HCT116 (cell line): ENCODE results near the gene TGFBI. TPM values are rescaled to one million over a fixed set of nuclear protein-coding genes. Genes with fewer than 3 reads are reported as not detected.

ENCODE experiments used
- ATAC-seq: fragments of 200-7000 bp; cut with Tn5 transposase; 2 replicates; pipeline ENCODE4 v1.9.1; 2020; ENCODE audit warnings: mild to moderate bottlenecking, moderate library complexity
- BruUV-seq: library from RNA; stranded (reverse); fragments of 400-500 nt; replicated peaks from 2 replicates; lab custom pipeline; 2021; lab: Mats Ljungman, UMichigan
- CTCF ChIA-PET: fragments of 300-600 bp; sonication (Branson Sonifier 250); formaldehyde crosslinking; loops from one replicate; lab custom pipeline; 2021; ENCODE audit warnings: antibody characterized with exemption; lab: Charles Lee
- POLR2A ChIA-PET: fragments of 300-600, 350-600 bp; sonication (Branson Sonifier 250); formaldehyde crosslinking; loops from one replicate; lab custom pipeline; 2021; ENCODE audit warnings: antibody characterized with exemption; lab: Charles Lee
- RAD21 ChIA-PET, 2 experiments: fragments of 300-600 bp; sonication (Branson Sonifier 250); formaldehyde crosslinking; loops; one replicate each; lab custom pipeline; 2023; ENCODE audit warnings: low total read pairs in 2 of 2; ENCODE audit not compliant: uncharacterized antibody in 2 of 2, unreplicated experiment in 2 of 2, low non-redundant PET in 1 of 2; lab: Charles Lee
- DNase-seq: peaks from one replicate; pipeline ENCODE4 v3.0.0-alpha.2; 2010; ENCODE audit warnings: low read depth, low spot score
- H2AFZ ChIP-seq: fragments of 200-600 bp; shearing (Covaris generic), sonication (generic); 2 replicates; pipeline ENCODE4 v1.6.1; 2017; ENCODE audit warnings: low read depth, mixed run types, mixed read lengths, antibody characterized with exemption, low read length; ENCODE audit not compliant: poor library complexity, severe bottlenecking
- H3K27ac ChIP-seq: 2 replicates; pipeline ENCODE4 v1.5.1; 2012; ENCODE audit warnings: low read depth, low read length
- H3K27me3 ChIP-seq: fragments of 200-600 bp; sonication (generic); 2 replicates; pipeline ENCODE4 v1.6.1; 2016; ENCODE audit warnings: mixed run types, low read length, mixed read lengths; ENCODE audit not compliant: insufficient read depth
- H3K36me3 ChIP-seq, 2 experiments: fragments of 200-500 bp in 1 of 2; fragments of 200-600 bp in 1 of 2; sonication (Bioruptor generic) in 1 of 2; sonication (generic) in 1 of 2; 2 replicates each; pipeline versions ENCODE4 v1.5.1 to v1.6.1; 2014 to 2016; ENCODE audit warnings: low read length in 2 of 2, inconsistent platforms in 1 of 2, mixed read lengths in 1 of 2, mixed run types in 1 of 2; ENCODE audit not compliant: insufficient read depth in 2 of 2, control insufficient read depth in 1 of 2
- H3K4me1 ChIP-seq, 2 experiments: fragments of 200-600 bp in 1 of 2; sonication (generic) in 1 of 2; 2 replicates each; pipeline versions ENCODE4 v1.5.1 to v1.6.1; 2012 to 2017; ENCODE audit warnings: low read length in 2 of 2, inconsistent platforms in 1 of 2, mild to moderate bottlenecking in 1 of 2, mixed read lengths in 1 of 2, mixed run types in 1 of 2, moderate library complexity in 1 of 2; ENCODE audit not compliant: insufficient read depth in 2 of 2, control insufficient read depth in 1 of 2
- H3K4me2 ChIP-seq: fragments of 200-600 bp; sonication (generic); 2 replicates; pipeline ENCODE4 v1.6.1; 2017; ENCODE audit warnings: mixed run types, low read length, mixed read lengths
- H3K4me3 ChIP-seq, 2 experiments: fragments of 200-600 bp in 1 of 2; sonication (generic) in 1 of 2; replicated peaks in 1 of 2; 2 replicates each; pipeline ENCODE4 v1.5.1; 2011 to 2016; ENCODE audit warnings: low read length in 2 of 2, control low read depth in 1 of 2, low read depth in 1 of 2, mild to moderate bottlenecking in 1 of 2, mixed read lengths in 1 of 2, mixed run types in 1 of 2
- H3K79me2 ChIP-seq: fragments of 200-600 bp; sonication (generic); 2 replicates; pipeline ENCODE4 v1.6.1; 2017; ENCODE audit warnings: mild to moderate bottlenecking, mixed run types, low read length, moderate library complexity, mixed read lengths; ENCODE audit not compliant: insufficient read depth
- H3K9ac ChIP-seq: fragments of 200-600 bp; sonication (generic); 2 replicates; pipeline ENCODE4 v1.6.1; 2016; ENCODE audit warnings: low read length, mixed read lengths
- H3K9me2 ChIP-seq: fragments of 200-600 bp; sonication (generic), shearing (Covaris generic); 2 replicates; pipeline ENCODE4 v1.6.1; 2017; ENCODE audit warnings: mixed run types, mild to moderate bottlenecking, moderate library complexity; ENCODE audit not compliant: insufficient read depth
- H3K9me3 ChIP-seq, 2 experiments: fragments of 200-500 bp in 1 of 2; fragments of 200-600 bp in 1 of 2; sonication (Bioruptor generic) in 1 of 2; sonication (generic) in 1 of 2; 2 replicates each; pipeline ENCODE4 v1.6.1; 2014 to 2017; ENCODE audit warnings: low read length in 2 of 2, mixed read lengths in 2 of 2, inconsistent platforms in 1 of 2, low read depth in 1 of 2, mild to moderate bottlenecking in 1 of 2, mixed run types in 1 of 2, moderate library complexity in 1 of 2; ENCODE audit not compliant: control insufficient read depth in 1 of 2, insufficient read depth in 1 of 2
- H4K20me1 ChIP-seq: fragments of 200-600 bp; sonication (generic), shearing (Covaris generic); 2 replicates; pipeline ENCODE4 v1.6.1; 2017; ENCODE audit warnings: mixed run types, mild to moderate bottlenecking, moderate library complexity; ENCODE audit not compliant: insufficient read depth
- EGR1 ChIP-seq: IDR thresholded peaks from 2 replicates; pipeline ENCODE4 v1.6.1; 2012; ENCODE audit warnings: low read depth
- ELF1 ChIP-seq: IDR thresholded peaks from 2 replicates; pipeline ENCODE4 v1.6.1; 2012; ENCODE audit warnings: low read depth, borderline replicate concordance
- EZH2 ChIP-seq: fragments of 200-600 bp; sonication (generic); IDR thresholded peaks from 2 replicates; pipeline ENCODE4 v1.6.1; 2017; ENCODE audit warnings: antibody characterized with exemption, mixed run types
- EZH2phosphoT487 ChIP-seq: fragments of 200-600 bp; IDR thresholded peaks from 2 replicates; pipeline ENCODE4 v1.6.1; 2018; ENCODE audit warnings: antibody characterized with exemption, borderline replicate concordance
- POLR2AphosphoS5 ChIP-seq: IDR thresholded peaks from 2 replicates; pipeline ENCODE4 v1.6.1; 2011; ENCODE audit warnings: mild to moderate bottlenecking, low read depth, low read length, moderate library complexity
- RAD21 ChIP-seq: IDR thresholded peaks from 2 replicates; pipeline ENCODE4 v1.6.1; 2012; ENCODE audit warnings: low read depth, mild to moderate bottlenecking
- SIN3A ChIP-seq: IDR thresholded peaks from 2 replicates; pipeline ENCODE4 v1.6.1; 2012; ENCODE audit warnings: low read depth
- YY1 ChIP-seq: IDR thresholded peaks from 2 replicates; pipeline ENCODE4 v1.6.1; 2011; ENCODE audit warnings: low read length, low read depth, moderate library complexity, mild to moderate bottlenecking; ENCODE audit not compliant: insufficient replicate concordance; ENCODE audit errors: extremely low read depth
- ZFX ChIP-seq: fragments of 450-650 bp; IDR thresholded peaks from 2 replicates; pipeline ENCODE4 v1.6.1; 2017
- ZNF274 ChIP-seq: fragments of 200-500 bp; sonication (Bioruptor generic); IDR thresholded peaks from 2 replicates; pipeline ENCODE4 v1.6.1; 2014; ENCODE audit warnings: mild to moderate bottlenecking, low read depth, low read length, inconsistent platforms
- intact Hi-C: fragments of 100-400 bp; cut with micrococcal nuclease; formaldehyde crosslinking; loops from 2 replicates; pipeline ENCODE4 v1.10.0; 2022
- total RNA-seq: library from RNA; stranded (reverse); gene quantifications from one replicate; pipeline ENCODE4 v1.2.1, GENCODE V29; 2021; ENCODE audit not compliant: unreplicated experiment
- TF ChIP-seq, protein P1 (sequence below): IDR thresholded peaks from 2 replicates; pipeline ENCODE4 v1.6.1; 2012; ENCODE audit warnings: low read depth
- TF ChIP-seq, protein P2 (sequence below), 3 experiments: fragments of 200-600 bp in 1 of 3; sonication (generic) in 1 of 3; IDR thresholded peaks in 2 of 3; conservative IDR thresholded peaks in 1 of 3; 2 replicates each; pipeline ENCODE4 v1.5.1; 2012 to 2017; ENCODE audit warnings: low read depth in 2 of 3, low read length in 2 of 3, antibody characterized with exemption in 1 of 3, borderline replicate concordance in 1 of 3, control low read depth in 1 of 3, mild to moderate bottlenecking in 1 of 3, mixed read lengths in 1 of 3, mixed run types in 1 of 3, moderate library complexity in 1 of 3; ENCODE audit not compliant: insufficient read depth in 1 of 3

TGFBI gene
- total RNA-seq, 1 experiment from 2014 or later, result 0.64 TPM

DNA sequence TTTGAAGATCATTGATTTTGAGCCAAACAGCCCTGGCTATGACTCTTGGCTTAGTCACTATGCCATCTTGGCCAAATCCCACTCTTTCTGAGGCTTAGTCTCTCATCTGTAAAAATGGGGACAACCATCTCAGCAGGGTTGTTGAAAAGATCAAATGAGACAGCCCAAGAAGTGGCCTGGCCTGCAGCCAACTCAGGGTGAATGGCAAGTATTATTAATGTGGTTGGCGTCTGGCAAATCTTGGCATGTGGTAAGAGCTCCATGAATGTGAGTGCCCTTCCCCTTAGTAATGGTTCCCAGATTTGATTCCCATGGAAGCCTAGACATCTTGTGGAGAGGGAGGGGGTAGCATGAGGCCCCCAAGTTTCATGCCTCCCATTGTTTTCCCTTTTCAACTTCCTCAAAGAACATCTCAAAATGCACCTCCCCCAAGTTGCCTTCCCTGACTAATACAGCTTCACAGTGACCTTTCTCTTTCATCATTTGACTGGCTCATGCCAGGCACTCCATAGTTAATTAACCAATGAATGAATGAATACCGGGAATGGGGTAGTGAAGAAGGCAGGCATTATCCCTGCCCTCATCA is 11.8 kb upstream of the TGFBI start (continued):
- TF ChIP-seq, protein P1, sequence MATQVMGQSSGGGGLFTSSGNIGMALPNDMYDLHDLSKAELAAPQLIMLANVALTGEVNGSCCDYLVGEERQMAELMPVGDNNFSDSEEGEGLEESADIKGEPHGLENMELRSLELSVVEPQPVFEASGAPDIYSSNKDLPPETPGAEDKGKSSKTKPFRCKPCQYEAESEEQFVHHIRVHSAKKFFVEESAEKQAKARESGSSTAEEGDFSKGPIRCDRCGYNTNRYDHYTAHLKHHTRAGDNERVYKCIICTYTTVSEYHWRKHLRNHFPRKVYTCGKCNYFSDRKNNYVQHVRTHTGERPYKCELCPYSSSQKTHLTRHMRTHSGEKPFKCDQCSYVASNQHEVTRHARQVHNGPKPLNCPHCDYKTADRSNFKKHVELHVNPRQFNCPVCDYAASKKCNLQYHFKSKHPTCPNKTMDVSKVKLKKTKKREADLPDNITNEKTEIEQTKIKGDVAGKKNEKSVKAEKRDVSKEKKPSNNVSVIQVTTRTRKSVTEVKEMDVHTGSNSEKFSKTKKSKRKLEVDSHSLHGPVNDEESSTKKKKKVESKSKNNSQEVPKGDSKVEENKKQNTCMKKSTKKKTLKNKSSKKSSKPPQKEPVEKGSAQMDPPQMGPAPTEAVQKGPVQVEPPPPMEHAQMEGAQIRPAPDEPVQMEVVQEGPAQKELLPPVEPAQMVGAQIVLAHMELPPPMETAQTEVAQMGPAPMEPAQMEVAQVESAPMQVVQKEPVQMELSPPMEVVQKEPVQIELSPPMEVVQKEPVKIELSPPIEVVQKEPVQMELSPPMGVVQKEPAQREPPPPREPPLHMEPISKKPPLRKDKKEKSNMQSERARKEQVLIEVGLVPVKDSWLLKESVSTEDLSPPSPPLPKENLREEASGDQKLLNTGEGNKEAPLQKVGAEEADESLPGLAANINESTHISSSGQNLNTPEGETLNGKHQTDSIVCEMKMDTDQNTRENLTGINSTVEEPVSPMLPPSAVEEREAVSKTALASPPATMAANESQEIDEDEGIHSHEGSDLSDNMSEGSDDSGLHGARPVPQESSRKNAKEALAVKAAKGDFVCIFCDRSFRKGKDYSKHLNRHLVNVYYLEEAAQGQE, result no peak
- TF ChIP-seq YY1, result peak; percentile 51
- no peak for TF ChIP-seq ZFX

DNA sequence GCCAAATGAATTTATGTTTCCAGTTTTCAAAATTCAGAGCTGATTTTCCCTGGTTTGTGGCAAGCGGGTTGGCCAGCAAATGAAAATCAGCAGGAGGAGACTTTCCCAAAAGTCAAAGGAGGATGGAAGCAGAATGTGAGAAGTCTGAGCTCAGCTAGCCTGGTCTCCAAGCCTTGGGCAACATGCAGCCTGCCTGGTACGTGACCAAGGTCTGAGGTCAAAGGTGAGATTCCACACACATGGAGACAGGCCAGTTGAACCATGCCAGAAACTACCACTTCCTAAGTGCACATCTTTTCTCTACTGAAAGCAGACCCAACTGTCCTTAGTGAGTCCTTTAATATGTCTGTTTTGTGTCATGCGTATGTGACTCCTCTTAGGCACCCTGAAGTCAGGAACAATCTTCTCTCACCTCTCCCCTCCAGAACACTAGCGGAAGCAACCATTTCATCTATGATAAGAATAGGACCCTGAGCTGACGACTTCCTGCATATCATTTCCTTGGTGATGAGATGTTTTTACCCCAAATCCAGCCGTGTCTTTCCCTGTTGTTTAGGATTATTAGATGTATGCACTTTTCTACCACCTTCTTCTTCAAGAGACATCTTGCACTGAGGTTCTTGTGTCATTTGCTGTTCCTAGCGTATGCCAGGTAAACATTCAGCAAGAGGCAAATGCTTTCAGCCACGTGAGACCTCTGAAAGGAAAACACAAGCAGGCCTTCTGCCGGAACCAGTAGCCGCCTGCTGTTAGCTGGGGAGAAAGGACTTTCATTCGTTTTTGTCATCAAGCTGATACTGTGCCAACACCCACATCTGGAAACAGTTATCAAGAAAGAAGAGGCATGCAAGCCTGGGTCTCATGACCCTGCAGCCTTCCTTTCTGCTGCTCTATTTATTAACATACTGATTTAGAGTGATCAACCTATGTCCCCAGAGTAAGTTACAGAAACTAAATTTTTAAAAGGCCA is 9.7 kb upstream of the TGFBI start:
- POLR2A ChIA-PET, result no interaction called here
- Histone ChIP-seq H3K9ac (no peak overlapping the region), H3K27me3 (peaks cover 59% of the 10 kb centered on the region), H3K9me3 (no peaks in the 10 kb centered on the region), H3K9me2 (no peaks in the 10 kb centered on the region), H3K4me1 (peaks cover 26 to 46% of the 10 kb centered on the region in 2 experiments), H2AFZ (no peak overlapping the region), H4K20me1 (no peaks in the 10 kb centered on the region), H3K36me3 (no peaks in the 10 kb centered on the region), H3K79me2 (no peaks in the 10 kb centered on the region), H3K4me3 (no peak overlapping the region), H3K27ac (no peak overlapping the region), H3K4me2 (peak overlapping the region; percentile 76; the same call in 1 of the 2 replicates)
- BruUV-seq, result no TSS peak
- RAD21 ChIA-PET, result no interaction called here
- DNase-seq, result no peak
- CTCF ChIA-PET, result no interaction called here
- intact Hi-C loops, result loop anchor here (5.0 kb wide), 1 partner anchor 33 kb away; no protein-coding TSS in a partner anchor
- ATAC-seq, result no peak
- TF ChIP-seq, protein P1, result no peak
- TF ChIP-seq POLR2AphosphoS5 (no peak), YY1 (no peak), ZNF274 (no peak), EZH2phosphoT487 (no peak), EGR1 (no peak), EZH2 (no peak), RAD21 (no peak), ELF1 (no peak), SIN3A (no peak)
- TF ChIP-seq, protein P2, sequence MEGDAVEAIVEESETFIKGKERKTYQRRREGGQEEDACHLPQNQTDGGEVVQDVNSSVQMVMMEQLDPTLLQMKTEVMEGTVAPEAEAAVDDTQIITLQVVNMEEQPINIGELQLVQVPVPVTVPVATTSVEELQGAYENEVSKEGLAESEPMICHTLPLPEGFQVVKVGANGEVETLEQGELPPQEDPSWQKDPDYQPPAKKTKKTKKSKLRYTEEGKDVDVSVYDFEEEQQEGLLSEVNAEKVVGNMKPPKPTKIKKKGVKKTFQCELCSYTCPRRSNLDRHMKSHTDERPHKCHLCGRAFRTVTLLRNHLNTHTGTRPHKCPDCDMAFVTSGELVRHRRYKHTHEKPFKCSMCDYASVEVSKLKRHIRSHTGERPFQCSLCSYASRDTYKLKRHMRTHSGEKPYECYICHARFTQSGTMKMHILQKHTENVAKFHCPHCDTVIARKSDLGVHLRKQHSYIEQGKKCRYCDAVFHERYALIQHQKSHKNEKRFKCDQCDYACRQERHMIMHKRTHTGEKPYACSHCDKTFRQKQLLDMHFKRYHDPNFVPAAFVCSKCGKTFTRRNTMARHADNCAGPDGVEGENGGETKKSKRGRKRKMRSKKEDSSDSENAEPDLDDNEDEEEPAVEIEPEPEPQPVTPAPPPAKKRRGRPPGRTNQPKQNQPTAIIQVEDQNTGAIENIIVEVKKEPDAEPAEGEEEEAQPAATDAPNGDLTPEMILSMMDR (IDR thresholded peaks at IDR 0.05 in 2 of 3, conservative IDR thresholded peaks at IDR 0.05 in 1 of 3; ENCODE audit: borderline replicate concordance in 1 of 3, insufficient read depth in 1 of 3, low read depth in 2 of 3, low read length in 2 of 3), result no peak
